GM19467 (cell line): ENCODE data around the gene UGT1A5.

ENCODE experiments used
- ATAC-seq: cut with Tn5 transposase; IDR thresholded peaks from one replicate; pipeline ENCODE4 v1.9.1; 2021; ENCODE audit warnings: mild to moderate bottlenecking, moderate library complexity; ENCODE audit not compliant: unreplicated experiment

UGT1A5 gene

GRCh38 chr2:233822101-233822771 lies 109.5 kb downstream of the UGT1A5 start:
- no peak for ATAC-seq
